Endothelial cell of umbilical vein (primary cell): Measurements from ENCODE around the gene PTGR3. TPM values are rescaled to one million over a fixed set of nuclear protein-coding genes. Genes with fewer than 3 reads are reported as not detected.

Source experiments
- polyA plus RNA-seq, 4 experiments: library from polyadenylated mRNA; depleted of rRNA in 3 of 4; stranded (reverse) in 3 of 4; unstranded in 1 of 4; fragments of >200 nt; gene quantifications; 2 replicates each; pipeline versions ENCODE4 v1.2.1 to v1.2.3, GENCODE V29; 2011 to 2012; ENCODE audit warnings: missing spikeins in 1 of 4
- total RNA-seq: library from RNA; stranded (reverse); gene quantifications from 2 replicates; pipeline ENCODE4 v1.2.3, GENCODE V29; 2021

Gene PTGR3
- total and polyA plus RNA-seq, 2 donors (not counting 3 experiments of a cell fraction or from before 2014, with no cell fraction given), result 13.9 to 21.9 TPM

Other genes with a start within 250 kb of the PTGR3 start
- 10.2 and 11.4 TPM in 2 replicates for gene TSHZ1, start 1.7 kb upstream of the PTGR3 start, total RNA-seq
- 3.7 and 4.2 TPM in 2 replicates for gene TSHZ1, start 1.7 kb upstream of the PTGR3 start, polyA plus RNA-seq
- gene SMIM21, start 218.6 kb upstream of the PTGR3 start, total RNA-seq, result not detected in 2 replicates
- not detected in 2 replicates for gene SMIM21, start 218.6 kb upstream of the PTGR3 start, polyA plus RNA-seq